Measurements from ENCODE around the gene CPE. TPM values are rescaled to one million over a fixed set of nuclear protein-coding genes. Genes with fewer than 3 reads are reported as not detected.

The CPE gene
- polyA plus RNA-seq, 1 donor (not counting 4 experiments of a cell fraction or from before 2014, with no cell fraction given): 1.9 TPM

GRCh38 chr4:165539801-165540200, 161.0 kb downstream of the CPE start:
- DNase-seq (ENCODE audit: low read depth, low spot score) (no peak), FAIRE-seq (no peak)
- Histone ChIP-seq H3K4me3 (ENCODE audit: control insufficient read depth in 2 of 3, extremely low read depth in 1 of 3, insufficient read depth in 2 of 3, low read depth in 1 of 3, low read length in 3 of 3) (no peak overlapping the region), H2AFZ (ENCODE audit: control insufficient read depth, low read length) (no peak overlapping the region), H3K9ac (ENCODE audit: control insufficient read depth, extremely low read depth, insufficient read depth, low read length) (no peak overlapping the region), H3K9me3 (ENCODE audit: control insufficient read depth, low read depth, low read length) (no peaks in the 10 kb centered on the region), H3K27ac (ENCODE audit: control insufficient read depth, insufficient read depth, low read length) (no peak overlapping the region), H3K36me3 (ENCODE audit: control insufficient read depth in 2 of 2, extremely low read depth in 1 of 2, insufficient read depth in 2 of 2, low read length in 2 of 2) (no peaks in the 10 kb centered on the region), H3K9me1 (ENCODE audit: control insufficient read depth, extremely low read depth, insufficient read depth, low read length) (no peaks in the 10 kb centered on the region), H4K20me1 (ENCODE audit: control insufficient read depth, extremely low read depth, insufficient read depth, low read length) (no peaks in the 10 kb centered on the region), H3K4me1 (ENCODE audit: control insufficient read depth, extremely low read depth, insufficient read depth, low read length) (no peaks in the 10 kb centered on the region), H3K79me2 (ENCODE audit: control insufficient read depth, insufficient read depth, low read length) (no peaks in the 10 kb centered on the region), H3K4me2 (ENCODE audit: control insufficient read depth, extremely low read depth, insufficient read depth, low read depth, low read length) (no peak overlapping the region), H3K27me3 (ENCODE audit: control insufficient read depth, extremely low read depth, insufficient read depth, low read length) (no peaks in the 10 kb centered on the region)
- TF ChIP-seq EZH2 (IDR thresholded peaks at IDR 0.05; ENCODE audit: low read length): no peak
- no peak for TF ChIP-seq CTCF (optimal IDR thresholded peaks at IDR 0.05 in 1 of 3, IDR thresholded peaks at IDR 0.05 in 1 of 3, conservative IDR thresholded peaks at IDR 0.05 in 1 of 3; ENCODE audit: extremely low read depth in 1 of 3, insufficient read depth in 2 of 3, low read length in 3 of 3)
- dilution Hi-C loops (cut with MboI; ENCODE audit: extremely low pct_ligation_motif_present, low sequenced_read_pairs): no loop called here

- H3K79me2 ChIP-seq (ENCODE audit: control insufficient read depth, insufficient read depth, low read length): no peaks in the 10 kb centered on the region
- H3K9me1 ChIP-seq (ENCODE audit: control insufficient read depth, extremely low read depth, insufficient read depth, low read length): no peaks in the 10 kb centered on the region
- no peaks in the 10 kb centered on the region for H3K4me1 ChIP-seq (ENCODE audit: control insufficient read depth, extremely low read depth, insufficient read depth, low read length)
- H3K36me3 ChIP-seq (ENCODE audit: control insufficient read depth in 2 of 2, extremely low read depth in 1 of 2, insufficient read depth in 2 of 2, low read length in 2 of 2): no peaks in the 10 kb centered on the region
- no peak overlapping the region for H3K4me2 ChIP-seq (ENCODE audit: control insufficient read depth, extremely low read depth, insufficient read depth, low read depth, low read length)
- TF ChIP-seq CTCF (optimal IDR thresholded peaks at IDR 0.05 in 1 of 3, IDR thresholded peaks at IDR 0.05 in 1 of 3, conservative IDR thresholded peaks at IDR 0.05 in 1 of 3; ENCODE audit: extremely low read depth in 1 of 3, insufficient read depth in 2 of 3, low read length in 3 of 3): no peak
- no peak for TF ChIP-seq EZH2 (IDR thresholded peaks at IDR 0.05; ENCODE audit: low read length)
- H2AFZ ChIP-seq (ENCODE audit: control insufficient read depth, low read length): no peak overlapping the region
- dilution Hi-C loops (cut with MboI; ENCODE audit: extremely low pct_ligation_motif_present, low sequenced_read_pairs): no loop called here
- H3K9me3 ChIP-seq (ENCODE audit: control insufficient read depth, low read depth, low read length): no peaks in the 10 kb centered on the region
- no peak overlapping the region for H3K9ac ChIP-seq (ENCODE audit: control insufficient read depth, extremely low read depth, insufficient read depth, low read length)
- no peak overlapping the region for H3K27ac ChIP-seq (ENCODE audit: control insufficient read depth, insufficient read depth, low read length)
- no peaks in the 10 kb centered on the region for H4K20me1 ChIP-seq (ENCODE audit: control insufficient read depth, extremely low read depth, insufficient read depth, low read length)
- no peak overlapping the region for H3K4me3 ChIP-seq (ENCODE audit: control insufficient read depth in 2 of 3, extremely low read depth in 1 of 3, insufficient read depth in 2 of 3, low read depth in 1 of 3, low read length in 3 of 3)
- H3K27me3 ChIP-seq (ENCODE audit: control insufficient read depth, extremely low read depth, insufficient read depth, low read length): no peaks in the 10 kb centered on the region
- FAIRE-seq (no peak), DNase-seq (ENCODE audit: low read depth, low spot score) (no peak)
Measured at GRCh38 chr4:165540206-165540830, 161.5 kb downstream of the CPE start.

All from keratinocyte (primary cell).